Muscle of leg (tissue), 11 donors: ENCODE results near the gene CPVL. TPM values are rescaled to one million over a fixed set of nuclear protein-coding genes. Genes with fewer than 3 reads are reported as not detected.
A peak's percentile ranks its signal among the peaks of the same experiment; 100 is the strongest.

Experiments used
- DNase-seq: peaks from one replicate; pipeline ENCODE4 v3.0.0; 2013
- H3K27ac ChIP-seq: one replicate; pipeline ENCODE4 v1.5.1; 2013; ENCODE audit warnings: mild to moderate bottlenecking, low read length, control low read depth
- H3K27me3 ChIP-seq: one replicate; pipeline ENCODE4 v1.6.1; 2013; ENCODE audit warnings: low read length; ENCODE audit not compliant: control insufficient read depth, insufficient read depth
- H3K36me3 ChIP-seq: one replicate; pipeline ENCODE4 v1.6.1; 2013; ENCODE audit warnings: low read length; ENCODE audit not compliant: control insufficient read depth, insufficient read depth
- H3K4me1 ChIP-seq: one replicate; pipeline ENCODE4 v1.6.1; 2013; ENCODE audit warnings: low read length; ENCODE audit not compliant: control insufficient read depth, insufficient read depth
- H3K4me3 ChIP-seq: one replicate; pipeline ENCODE4 v1.5.1; 2013; ENCODE audit warnings: low read length, control low read depth
- H3K9me3 ChIP-seq: replicated peaks from 2 replicates; pipeline ENCODE4 v1.6.1; 2013; ENCODE audit warnings: low read depth, low read length; ENCODE audit not compliant: control insufficient read depth
- WGBS: methylation state at CpG from one replicate; pipeline ENCODE4 v1.1.5; 2013; ENCODE audit warnings: missing lambda C conversion rate; ENCODE audit not compliant: insufficient coverage; 5-methylcytosine and 5-hydroxymethylcytosine counted together
- polyA plus RNA-seq, 8 donors: library from polyadenylated mRNA; unstranded; fragments of 120-200 nt; gene quantifications; one replicate each; pipeline versions ENCODE4 v1.2.1 to v1.2.3, GENCODE V29; 2013; ENCODE audit warnings: inconsistent platforms in 1 of 8, low replicate concordance in 1 of 8; ENCODE audit not compliant: insufficient read length in 8 of 8, insufficient read depth in 1 of 8
- total RNA-seq: library from RNA; stranded (reverse); fragments of 120-200 nt; gene quantifications from one replicate; pipeline ENCODE4 v1.2.4, GENCODE V29; 2013

Gene CPVL
- total and polyA plus RNA-seq, 9 donors: 16.8 to 45.4 (median 24.3) TPM

- 14% methylated on average over 1 of the region's 4 CpGs for WGBS
- H3K9me3 ChIP-seq: no peaks in the 10 kb centered on the region
- H3K36me3 ChIP-seq: no peaks in the 10 kb centered on the region
- H3K4me3 ChIP-seq: no peak overlapping the region
- no peak overlapping the region for H3K27ac ChIP-seq
- H3K4me1 ChIP-seq: peaks cover 12% of the 10 kb centered on the region
- H3K27me3 ChIP-seq: no peaks in the 10 kb centered on the region
- peak; percentile 40 for DNase-seq
These were observed 148.2 kb downstream of the CPVL start for GRCh38 chr7:28998105-28998504.

DNA sequence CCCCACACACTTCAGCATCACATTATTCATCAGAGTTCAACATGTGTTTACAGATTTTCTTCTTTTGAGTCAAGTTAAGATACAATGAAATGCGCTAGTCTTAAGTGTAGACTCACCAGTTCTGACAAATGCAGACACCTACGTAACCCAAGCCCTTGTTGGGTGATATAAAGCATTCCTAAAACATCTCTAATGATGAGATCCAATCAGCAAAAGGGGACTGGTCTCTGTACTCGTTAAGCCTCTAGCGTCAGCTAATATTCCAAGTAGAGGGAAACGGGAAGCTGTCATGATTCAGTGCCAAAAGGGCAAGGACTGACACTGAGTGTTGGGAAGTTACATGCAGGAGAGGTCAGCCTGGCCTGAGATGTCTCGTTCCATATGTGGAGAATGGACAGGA lies 149.5 kb downstream of the CPVL start:
- WGBS: 45% methylated on average over 2 of the region's 6 CpGs
- Histone ChIP-seq H3K27ac (no peak overlapping the region), H3K9me3 (no peaks in the 10 kb centered on the region)

GRCh38 chr7:28993371-28993770 lies 153.0 kb downstream of the CPVL start:
- Histone ChIP-seq H3K27ac (peak overlapping the region; percentile 40), H3K4me3 (no peak overlapping the region), H3K4me1 (peaks cover 26% of the 10 kb centered on the region), H3K36me3 (no peaks in the 10 kb centered on the region), H3K9me3 (no peaks in the 10 kb centered on the region), H3K27me3 (no peaks in the 10 kb centered on the region)
- 90% methylated on average over 1 of the region's 4 CpGs for WGBS
- DNase-seq: no peak

More for the DNA sequence above, 149.5 kb downstream of the CPVL start:
- Histone ChIP-seq H3K27me3 (no peaks in the 10 kb centered on the region), H3K36me3 (no peaks in the 10 kb centered on the region), H3K4me3 (no peak overlapping the region), H3K4me1 (peaks cover 16% of the 10 kb centered on the region)
- no peak for DNase-seq

GRCh38 chr7:28992798-28993197 lies 153.5 kb downstream of the CPVL start:
- Histone ChIP-seq H3K36me3 (no peaks in the 10 kb centered on the region), H3K27ac (peak overlapping the region; percentile 40), H3K27me3 (no peaks in the 10 kb centered on the region), H3K4me1 (peaks cover 21% of the 10 kb centered on the region), H3K4me3 (no peak overlapping the region), H3K9me3 (no peaks in the 10 kb centered on the region)
- peak; percentile 62 for DNase-seq
- WGBS: no CpG with 5 or more reads among the region's 1 CpG

GRCh38 chr7:28990200-28990960 lies 156.0 kb downstream of the CPVL start:
- Histone ChIP-seq H3K4me3 (no peak overlapping the region), H3K27me3 (no peaks in the 10 kb centered on the region), H3K4me1 (peaks cover 38% of the 10 kb centered on the region), H3K9me3 (no peaks in the 10 kb centered on the region), H3K27ac (peak overlapping the region; percentile 54), H3K36me3 (no peaks in the 10 kb centered on the region)
- peak; percentile 92 for DNase-seq
- 100% methylated on average over 1 of the region's 11 CpGs for WGBS

GRCh38 chr7:28989211-28989980 lies 156.9 kb downstream of the CPVL start:
- Histone ChIP-seq H3K4me1 (peaks cover 43% of the 10 kb centered on the region), H3K27ac (no peak overlapping the region), H3K9me3 (no peaks in the 10 kb centered on the region)

DNA sequence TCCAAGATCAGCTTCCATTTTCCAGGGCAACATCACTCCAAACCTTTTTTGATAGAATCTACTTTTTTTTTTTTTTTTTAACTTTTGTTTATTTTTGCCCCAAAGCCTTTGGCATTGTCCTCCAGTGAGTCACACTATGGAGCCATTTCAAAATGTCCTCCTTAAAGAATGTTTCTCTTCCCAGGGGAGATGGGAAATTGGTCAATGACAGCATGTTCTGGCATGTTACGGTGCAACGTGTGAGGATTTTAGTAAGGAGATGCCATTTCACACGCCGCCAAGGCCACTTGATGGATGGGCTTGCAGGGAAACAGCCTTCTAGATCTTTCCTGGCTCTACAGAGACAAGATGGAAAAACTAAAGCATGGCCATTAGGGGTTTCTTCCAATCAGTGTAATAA lies 157.5 kb downstream of the CPVL start:
- DNase-seq: peak; percentile 44
- peaks cover 45% of the 10 kb centered on the region for H3K4me1 ChIP-seq
- no peak overlapping the region for H3K4me3 ChIP-seq
- no peaks in the 10 kb centered on the region for H3K9me3 ChIP-seq
- H3K27me3 ChIP-seq: no peaks in the 10 kb centered on the region
- WGBS: 56% methylated on average over 4 of the region's 4 CpGs
- H3K36me3 ChIP-seq: no peaks in the 10 kb centered on the region
- H3K27ac ChIP-seq: no peak overlapping the region

More at GRCh38 chr7:28989211-28989980, 156.9 kb downstream of the CPVL start:
- Histone ChIP-seq H3K36me3 (no peaks in the 10 kb centered on the region), H3K4me3 (no peak overlapping the region), H3K27me3 (no peaks in the 10 kb centered on the region)
- DNase-seq: no peak
- no CpG with 5 or more reads among the region's 6 CpGs for WGBS

DNA sequence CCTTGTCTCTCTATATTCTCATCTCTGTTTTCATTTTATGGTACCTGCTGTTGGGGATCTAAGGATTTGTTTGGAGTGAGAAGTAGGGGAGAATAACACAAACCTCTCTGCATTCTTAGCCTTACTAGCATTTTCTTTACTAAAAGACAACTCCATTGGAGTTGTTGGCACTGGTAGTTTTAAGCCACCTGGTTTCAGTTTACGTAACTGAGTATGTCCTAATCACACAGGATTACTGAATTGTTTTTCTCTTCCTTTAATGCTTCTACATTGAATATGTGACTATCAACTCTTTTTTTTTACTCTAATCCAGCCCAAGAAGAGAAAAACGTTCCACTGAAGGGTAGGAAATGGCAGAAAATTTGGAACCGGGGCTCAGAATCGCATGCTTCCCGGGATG lies 158.2 kb downstream of the CPVL start:
- H3K36me3 ChIP-seq: no peaks in the 10 kb centered on the region
- no peak overlapping the region for H3K27ac ChIP-seq
- H3K9me3 ChIP-seq: no peaks in the 10 kb centered on the region
- WGBS: 60% methylated on average over 1 of the region's 5 CpGs
- no peaks in the 10 kb centered on the region for H3K27me3 ChIP-seq
- H3K4me1 ChIP-seq: peaks cover 45% of the 10 kb centered on the region
- DNase-seq: no peak
- H3K4me3 ChIP-seq: no peak overlapping the region

- no peaks in the 10 kb centered on the region for H3K36me3 ChIP-seq
- peaks cover 41% of the 10 kb centered on the region for H3K4me1 ChIP-seq
- no peak overlapping the region for H3K27ac ChIP-seq
- 27% methylated on average over 2 of the region's 2 CpGs for WGBS
- no peaks in the 10 kb centered on the region for H3K27me3 ChIP-seq
- H3K4me3 ChIP-seq: no peak overlapping the region
- no peaks in the 10 kb centered on the region for H3K9me3 ChIP-seq
- DNase-seq: peak; percentile 65
These were observed 159.6 kb downstream of the CPVL start for GRCh38 chr7:28986765-28987110.

- no peak for DNase-seq
- no peaks in the 10 kb centered on the region for H3K36me3 ChIP-seq
- H3K4me3 ChIP-seq: no peak overlapping the region
- peaks cover 41% of the 10 kb centered on the region for H3K4me1 ChIP-seq
- H3K9me3 ChIP-seq: no peaks in the 10 kb centered on the region
- H3K27me3 ChIP-seq: no peaks in the 10 kb centered on the region
- WGBS: 53% methylated on average over 7 of the region's 11 CpGs
- no peak overlapping the region for H3K27ac ChIP-seq
These were observed 160.1 kb downstream of the CPVL start for GRCh38 chr7:28986028-28986764.
